K562 (cell line): ENCODE measurements around the gene NXF1. TPM values are rescaled to one million over a fixed set of nuclear protein-coding genes. Genes with fewer than 3 reads are reported as not detected.
A peak's percentile ranks its signal among the peaks of the same experiment; 100 is the strongest.

ENCODE experiments used
- ARNT ChIP-seq, 2 experiments: fragments of 450-650 bp; IDR thresholded peaks; 2 replicates each; pipeline ENCODE4 v1.6.1; 2016; ENCODE audit warnings: mild to moderate bottlenecking in 1 of 2
- CEBPG ChIP-seq, 3 experiments: fragments of 200-800 bp in 1 of 3; sonication (Bioruptor generic) in 1 of 3; sonication (generic) in 1 of 3; formaldehyde crosslinking in 1 of 3; IDR thresholded peaks in 2 of 3; conservative IDR thresholded peaks in 1 of 3; 2 replicates each; pipeline versions ENCODE4 v1.6.1 to v1.8.0; 2016 to 2022; ENCODE audit warnings: missing compliant biosample characterization in 2 of 3, missing genetic modification characterization in 2 of 3, mild to moderate bottlenecking in 1 of 3, missing genetic modification reagents in 1 of 3
- CSDE1 ChIP-seq, 2 experiments: fragments of 450-650 bp; IDR thresholded peaks; 2 replicates each; pipeline ENCODE4 v1.6.1; 2016; ENCODE audit warnings: mild to moderate bottlenecking in 1 of 2
- FIP1L1 ChIP-seq: fragments of 200-400 bp; formaldehyde crosslinking; IDR thresholded peaks from 2 replicates; pipeline ENCODE4 v1.6.1; 2018; ENCODE audit warnings: mild to moderate bottlenecking, low read depth, low read length; ENCODE audit not compliant: poor library complexity, severe bottlenecking
- FOXA1 ChIP-seq: fragments of 450-650 bp; IDR thresholded peaks from 2 replicates; pipeline ENCODE4 v1.6.1; 2016; ENCODE audit warnings: mild to moderate bottlenecking, borderline replicate concordance
- GABPB1 ChIP-seq: sonication (generic); formaldehyde crosslinking; IDR thresholded peaks from 2 replicates; pipeline ENCODE4 v1.8.0; 2022; ENCODE audit warnings: mild to moderate bottlenecking, missing genetic modification reagents
- GATA2 ChIP-seq: sonication (generic); formaldehyde crosslinking; IDR thresholded peaks from 2 replicates; pipeline ENCODE4 v1.4.0; 2020; ENCODE audit warnings: mild to moderate bottlenecking, missing genetic modification reagents
- IRF1 ChIP-seq: sonication (generic); formaldehyde crosslinking; IDR thresholded peaks from 2 replicates; pipeline ENCODE4 v1.8.0; 2022; ENCODE audit warnings: missing genetic modification reagents, mild to moderate bottlenecking, borderline replicate concordance
- KAT7 ChIP-seq: sonication (generic); formaldehyde crosslinking; IDR thresholded peaks from 2 replicates; pipeline ENCODE4 v1.8.0; 2022; ENCODE audit warnings: missing genetic modification reagents, mild to moderate bottlenecking, borderline replicate concordance
- KDM2B ChIP-seq: fragments of 250-450 bp; sonication (Bioruptor Pico); IDR thresholded peaks from 2 replicates; pipeline ENCODE4 v1.8.0; 2021; ENCODE audit warnings: mild to moderate bottlenecking, moderate library complexity
- KDM4B ChIP-seq, 2 experiments: fragments of 450-650 bp in 1 of 2; sonication (generic) in 1 of 2; IDR thresholded peaks; 2 replicates each; pipeline ENCODE4 v1.6.1; 2016 to 2017; ENCODE audit warnings: borderline replicate concordance in 2 of 2, antibody characterized with exemption in 1 of 2, low read depth in 1 of 2, mild to moderate bottlenecking in 1 of 2
- MXI1 ChIP-seq: IDR thresholded peaks from 2 replicates; pipeline ENCODE4 v1.6.1; 2011; ENCODE audit warnings: low read depth, mild to moderate bottlenecking, improper control_type of control experiment, low read length
- PHF8 ChIP-seq: fragments of 200-600 bp; sonication (generic); IDR thresholded peaks from 2 replicates; pipeline ENCODE4 v1.6.1; 2012; ENCODE audit warnings: mixed run types, mild to moderate bottlenecking, inconsistent platforms, low read length, moderate library complexity, borderline replicate concordance
- PURB ChIP-seq: sonication (generic); formaldehyde crosslinking; IDR thresholded peaks from 2 replicates; pipeline ENCODE4 v1.9.0; 2021; ENCODE audit warnings: low read depth, mild to moderate bottlenecking, missing genetic modification reagents
- RAD21 ChIP-seq, 2 experiments: fragments of 250-450 bp in 1 of 2; fragments of 450-650 bp in 1 of 2; sonication (Bioruptor Pico) in 1 of 2; formaldehyde crosslinking in 1 of 2; IDR thresholded peaks in 1 of 2; conservative IDR thresholded peaks in 1 of 2; 2 replicates each; pipeline versions ENCODE4 v1.4.0 to v1.8.0; 2020 to 2022; ENCODE audit warnings: mild to moderate bottlenecking in 2 of 2, moderate library complexity in 1 of 2
- TCF7 ChIP-seq: sonication (generic); IDR thresholded peaks from 2 replicates; pipeline ENCODE4 v1.6.1; 2016; ENCODE audit warnings: antibody characterized with exemption, borderline replicate concordance
- TOE1 ChIP-seq, 2 experiments: fragments of 450-650 bp in 1 of 2; sonication (generic) in 1 of 2; formaldehyde crosslinking in 1 of 2; IDR thresholded peaks; 2 replicates each; pipeline versions ENCODE4 v1.7.1 to v1.8.0; 2016 to 2022; ENCODE audit warnings: borderline replicate concordance in 2 of 2, mild to moderate bottlenecking in 2 of 2, antibody characterized with exemption in 1 of 2, inconsistent platforms in 1 of 2, low read depth in 1 of 2, missing genetic modification reagents in 1 of 2, moderate library complexity in 1 of 2
- XRCC5 ChIP-seq: fragments of 200-400 bp; formaldehyde crosslinking; IDR thresholded peaks from 2 replicates; pipeline ENCODE4 v1.6.1; 2017; ENCODE audit warnings: low read depth, mild to moderate bottlenecking, low read length
- YY1 ChIP-seq, 3 experiments: IDR thresholded peaks; 2 replicates each; pipeline ENCODE4 v1.6.1; 2011; ENCODE audit warnings: low read length in 2 of 3, mild to moderate bottlenecking in 2 of 3, moderate library complexity in 2 of 3, borderline replicate concordance in 1 of 3, control low read depth in 1 of 3, low read depth in 1 of 3; ENCODE audit not compliant: insufficient read depth in 3 of 3, insufficient replicate concordance in 2 of 3, control insufficient read depth in 1 of 3, insufficient read length in 1 of 3; ENCODE audit errors: extremely low read depth in 1 of 3
- ZNF384 ChIP-seq: IDR thresholded peaks from 2 replicates; pipeline ENCODE4 v1.6.1; 2012; ENCODE audit warnings: low read depth, low read length, improper control_type of control experiment
- ZNF717 ChIP-seq: fragments of 250-450 bp; sonication (Bioruptor Pico); IDR thresholded peaks from 2 replicates; pipeline ENCODE4 v1.5.0; 2021
- ZNF79 ChIP-seq: fragments of 250-450 bp; sonication (Bioruptor Pico); IDR thresholded peaks from 2 replicates; pipeline ENCODE4 v1.4.0; 2020; ENCODE audit warnings: low read depth, mild to moderate bottlenecking, moderate library complexity
- polyA plus RNA-seq, 8 experiments: library from polyadenylated mRNA; depleted of rRNA in 4 of 8; stranded (reverse) in 5 of 8; unstranded in 3 of 8; fragments of >200 nt; fragmentation: Nextera tagmentation in 2 of 8; fragmentation: Illumina TruSeq in 1 of 8; extraction: Ambion mirVana in 2 of 8; extraction: Trizol in 1 of 8; gene quantifications; 2 replicates each; pipeline versions ENCODE4 v1.2.1 to v1.2.3, GENCODE V29; 2011 to 2014; ENCODE audit warnings: inconsistent platforms in 1 of 8, missing spikeins in 1 of 8
- total RNA-seq, 7 experiments: library from RNA; depleted of rRNA in 6 of 7; stranded (reverse); fragments of >200 nt in 6 of 7; fragmentation: Illumina TruSeq in 2 of 7; extraction: Trizol in 2 of 7; gene quantifications; 2 replicates each; pipeline versions ENCODE4 v1.2.1 to v1.2.3, GENCODE V29; 2011 to 2021; ENCODE audit warnings: low replicate concordance in 1 of 7
- TF ChIP-seq, protein P1 (sequence below): IDR thresholded peaks from 3 replicates; pipeline ENCODE4 v1.6.1; 2011; ENCODE audit warnings: borderline replicate concordance, mild to moderate bottlenecking; ENCODE audit not compliant: insufficient read length, insufficient read depth

The NXF1 gene
- total and polyA plus RNA-seq, 9 of the 15 experiments (the other 6 are each of a cell fraction or from before 2014, with no cell fraction given): 18.1 to 98.3 (median 35.8) TPM

GRCh38 chr11:62839050-62839945 is 34.1 kb upstream of the NXF1 start, which contains the start of gene WDR74 (continued):
- TF ChIP-seq TCF7 (peak; percentile 61; the same call in 1 of the 2 replicates), YY1 (IDR thresholded peaks at IDR 0.05; ENCODE audit: borderline replicate concordance in 1 of 3, control insufficient read depth in 1 of 3, extremely low read depth in 1 of 3, insufficient read depth in 3 of 3, insufficient read length in 1 of 3, insufficient replicate concordance in 2 of 3, low read depth in 1 of 3, low read length in 2 of 3) (peak; percentile 87 to 97 (median 96)), GABPB1 (peak; percentile 98), KDM2B (no peak; the same call in 1 of the 2 replicates), FOXA1 (no peak), XRCC5 (peak; percentile 74; the same call in 1 of the 2 replicates), GATA2 (CRISPR knock-in tag) (no peak), ARNT (IDR thresholded peaks at IDR 0.05) (no peak), KAT7 (CRISPR knock-in tag) (peak; percentile 95), FIP1L1 (peak; percentile 94), PURB (CRISPR knock-in tag) (no peak), KDM4B (IDR thresholded peaks at IDR 0.05; ENCODE audit: borderline replicate concordance in 2 of 2, low read depth in 1 of 2) (peak in 1 of 2 experiments; percentile 72; a peak in 1 of 4 replicates), ZNF79 (no peak), ZNF384 (0 out of 2 replicates have a peak, but pooled peaks have one; percentile 18), CSDE1 (IDR thresholded peaks at IDR 0.05) (peak in 1 of 2 experiments; percentile 88; a peak in 2 of 4 replicates), IRF1 (no peak), ZNF717 (CRISPR knock-in tag) (no peak), TOE1 (IDR thresholded peaks at IDR 0.05; ENCODE audit: borderline replicate concordance) (peak; percentile 36; the same call in 1 of the 2 replicates), TOE1 (CRISPR knock-in tag; IDR thresholded peaks at IDR 0.05; ENCODE audit: borderline replicate concordance, low read depth) (no peak), CEBPG (CRISPR knock-in tag; IDR thresholded peaks at IDR 0.05) (no peak), CEBPG (tag; conservative IDR thresholded peaks at IDR 0.05 in 1 of 2, IDR thresholded peaks at IDR 0.05 in 1 of 2) (no peak), RAD21 (CRISPR knock-in tag; conservative IDR thresholded peaks at IDR 0.05 in 1 of 2, IDR thresholded peaks at IDR 0.05 in 1 of 2) (0 out of 4 replicates have a peak, but pooled peaks of 1 of the 2 experiments have one; percentile 10), PHF8 (peak; percentile 82; the same call in 1 of the 2 replicates), MXI1 (peak; percentile 99)
- TF ChIP-seq, protein P1, sequence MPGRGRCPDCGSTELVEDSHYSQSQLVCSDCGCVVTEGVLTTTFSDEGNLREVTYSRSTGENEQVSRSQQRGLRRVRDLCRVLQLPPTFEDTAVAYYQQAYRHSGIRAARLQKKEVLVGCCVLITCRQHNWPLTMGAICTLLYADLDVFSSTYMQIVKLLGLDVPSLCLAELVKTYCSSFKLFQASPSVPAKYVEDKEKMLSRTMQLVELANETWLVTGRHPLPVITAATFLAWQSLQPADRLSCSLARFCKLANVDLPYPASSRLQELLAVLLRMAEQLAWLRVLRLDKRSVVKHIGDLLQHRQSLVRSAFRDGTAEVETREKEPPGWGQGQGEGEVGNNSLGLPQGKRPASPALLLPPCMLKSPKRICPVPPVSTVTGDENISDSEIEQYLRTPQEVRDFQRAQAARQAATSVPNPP: no peak
